ENCODE measurements around the gene PNLIPRP2.

PNLIPRP2 gene

DNA sequence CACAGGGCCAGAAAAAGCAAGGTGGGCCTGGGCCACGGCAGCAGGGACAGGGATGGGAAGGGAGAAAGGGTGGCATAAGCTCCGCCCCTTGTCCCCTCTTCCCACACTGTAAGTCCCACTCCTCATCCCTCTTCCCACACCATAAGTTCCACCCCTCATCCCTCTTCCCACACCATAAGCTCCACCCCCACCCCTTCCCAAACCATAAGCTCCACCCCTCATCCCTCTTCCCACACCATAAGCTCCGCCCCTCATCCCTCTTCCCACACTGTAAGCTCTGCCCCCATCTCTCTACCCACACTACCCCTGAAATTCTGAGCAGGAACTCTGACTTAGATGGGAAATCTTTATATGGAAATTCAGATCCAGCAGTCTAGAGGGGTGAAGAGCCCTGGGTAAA is 65.9 kb downstream of the PNLIPRP2 start:
- no peak for DNase-seq (ENCODE audit: extremely low spot score)
- no peak for TF ChIP-seq FOXK2 (IDR thresholded peaks at IDR 0.05)
- ChIA-PET POLR2A (interaction anchor here (1.0 kb wide), 1 partner anchor 56 kb away, joined by 3 read pairs; the partner anchor contains the start of gene HSPA12A), CTCF (interaction anchor here (1.0 kb wide), 1 partner anchor 101 kb away, joined by 6 read pairs; no protein-coding TSS in a partner anchor)

DNA sequence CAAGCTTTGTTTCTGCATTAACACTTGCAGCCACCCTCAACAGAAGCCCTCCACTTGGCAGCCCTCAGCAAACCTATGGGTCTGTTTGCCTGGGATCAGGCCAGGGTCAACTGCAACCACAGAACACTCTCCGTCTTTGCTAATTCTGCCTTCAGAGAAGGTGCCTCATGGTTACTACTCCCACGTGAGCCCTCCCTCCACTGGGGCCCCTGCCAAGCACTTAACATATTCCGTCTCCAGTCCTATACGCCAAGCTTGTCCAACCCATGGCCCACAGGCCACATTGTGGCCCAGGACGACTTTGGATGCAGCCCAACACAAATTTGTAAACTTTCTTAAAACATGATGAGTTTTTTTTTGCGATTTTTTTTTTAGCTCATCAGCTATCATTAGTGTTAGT is 66.9 kb downstream of the PNLIPRP2 start:
- ChIA-PET CTCF (interaction anchor here (1.0 kb wide), 1 partner anchor 100 kb away, joined by 6 read pairs; no protein-coding TSS in a partner anchor), POLR2A (interaction anchor here (1.0 kb wide), 1 partner anchor 55 kb away, joined by 3 read pairs; the partner anchor contains the start of gene HSPA12A)
- DNase-seq (ENCODE audit: extremely low spot score), result no peak
- TF ChIP-seq L3MBTL2 (conservative IDR thresholded peaks at IDR 0.05) (no peak), NFRKB (IDR thresholded peaks at IDR 0.05) (no peak), FOXM1 (IDR thresholded peaks at IDR 0.05; ENCODE audit: borderline replicate concordance) (no peak), FOXA1 (IDR thresholded peaks at IDR 0.05) (no peak), ARNT (IDR thresholded peaks at IDR 0.05) (no peak), CTBP1 (IDR thresholded peaks at IDR 0.05; ENCODE audit: borderline replicate concordance) (no peak), LEF1 (IDR thresholded peaks at IDR 0.05; ENCODE audit: borderline replicate concordance) (no peak), FOXK2 (IDR thresholded peaks at IDR 0.05) (no peak), SP1 (IDR thresholded peaks at IDR 0.05) (no peak), ZNF384 (IDR thresholded peaks at IDR 0.05) (no peak), SUZ12 (IDR thresholded peaks at IDR 0.05) (no peak), BHLHE40 (IDR thresholded peaks at IDR 0.05; ENCODE audit: borderline replicate concordance) (no peak), TARDBP (IDR thresholded peaks at IDR 0.05) (no peak), ELF4 (IDR thresholded peaks at IDR 0.05) (no peak), HDGF (IDR thresholded peaks at IDR 0.05; ENCODE audit: borderline replicate concordance) (no peak)
- TF ChIP-seq, protein P1, sequence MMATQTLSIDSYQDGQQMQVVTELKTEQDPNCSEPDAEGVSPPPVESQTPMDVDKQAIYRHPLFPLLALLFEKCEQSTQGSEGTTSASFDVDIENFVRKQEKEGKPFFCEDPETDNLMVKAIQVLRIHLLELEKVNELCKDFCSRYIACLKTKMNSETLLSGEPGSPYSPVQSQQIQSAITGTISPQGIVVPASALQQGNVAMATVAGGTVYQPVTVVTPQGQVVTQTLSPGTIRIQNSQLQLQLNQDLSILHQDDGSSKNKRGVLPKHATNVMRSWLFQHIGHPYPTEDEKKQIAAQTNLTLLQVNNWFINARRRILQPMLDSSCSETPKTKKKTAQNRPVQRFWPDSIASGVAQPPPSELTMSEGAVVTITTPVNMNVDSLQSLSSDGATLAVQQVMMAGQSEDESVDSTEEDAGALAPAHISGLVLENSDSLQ (IDR thresholded peaks at IDR 0.05), result no peak

DNA sequence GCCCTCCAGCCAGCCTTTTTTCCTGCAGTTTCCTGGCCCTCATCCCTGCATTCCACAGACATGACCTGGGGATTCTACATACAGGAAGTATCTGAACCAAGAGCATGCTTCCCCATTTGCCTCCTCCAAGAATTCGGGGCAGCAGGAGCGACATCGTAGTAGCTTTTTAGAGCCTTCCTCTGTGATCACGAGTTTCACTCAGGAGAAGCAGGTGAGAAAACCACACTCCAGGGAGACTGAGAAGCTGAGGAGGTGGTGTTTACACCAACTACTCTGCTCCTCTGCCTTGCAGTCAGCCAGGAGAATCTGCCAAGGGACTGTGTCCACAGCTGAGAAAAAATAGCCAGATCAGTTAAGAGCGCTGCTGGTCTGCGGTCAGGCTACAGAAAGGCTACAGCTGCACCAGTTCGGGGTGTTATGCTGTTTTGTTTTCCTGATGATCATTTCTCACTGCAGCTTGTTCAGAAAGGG is 67.5 kb downstream of the PNLIPRP2 start:
- ChIA-PET POLR2A (no interaction called here), CTCF (no interaction called here)
- no peak for TF ChIP-seq TARDBP (IDR thresholded peaks at IDR 0.05)
- DNase-seq (ENCODE audit: extremely low spot score), result no peak

DNA sequence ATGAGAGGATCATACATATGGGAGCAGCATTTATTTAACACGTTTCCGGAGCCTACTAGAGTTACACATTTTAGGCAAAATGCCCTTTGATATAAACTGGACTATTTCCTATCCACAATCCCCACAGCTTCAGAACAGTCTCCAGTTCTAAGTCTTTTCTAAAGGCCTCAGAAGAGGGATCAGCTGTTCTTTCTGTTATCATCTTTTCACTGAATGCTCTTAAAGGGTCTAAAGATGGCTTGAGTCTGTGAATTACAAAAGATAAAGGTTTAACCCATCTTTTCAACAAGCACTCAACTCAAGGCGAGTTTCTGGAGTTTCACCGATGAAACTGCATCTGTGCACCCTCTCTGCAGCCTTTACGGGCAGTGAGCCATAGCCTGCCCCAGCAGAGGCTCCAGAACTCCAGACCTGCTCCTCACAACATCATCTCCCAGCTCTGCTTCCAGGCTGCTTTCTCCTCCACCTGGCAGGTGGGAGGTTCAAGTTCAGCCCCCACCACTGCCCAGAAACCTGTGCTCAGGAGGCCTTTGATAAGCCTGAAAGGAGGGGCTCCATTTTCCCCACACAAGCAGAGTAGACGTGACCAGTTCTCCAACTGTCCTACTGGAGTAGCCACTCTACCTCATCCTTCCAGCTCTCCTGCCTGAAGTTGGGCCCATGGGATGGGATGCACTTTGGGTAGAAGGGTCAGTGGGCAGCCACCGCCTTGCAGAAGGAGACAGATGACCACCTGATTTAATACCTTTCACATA is 68.2 kb downstream of the PNLIPRP2 start:
- POLR2A ChIA-PET, result no interaction called here
- DNase-seq (ENCODE audit: extremely low spot score), result no peak
- TF ChIP-seq L3MBTL2 (conservative IDR thresholded peaks at IDR 0.05) (no peak), HDGF (IDR thresholded peaks at IDR 0.05; ENCODE audit: borderline replicate concordance) (no peak), BHLHE40 (IDR thresholded peaks at IDR 0.05; ENCODE audit: borderline replicate concordance) (no peak), FOXK2 (IDR thresholded peaks at IDR 0.05) (no peak), FOXA1 (IDR thresholded peaks at IDR 0.05) (no peak), ARNT (IDR thresholded peaks at IDR 0.05) (no peak), NFRKB (IDR thresholded peaks at IDR 0.05) (no peak), ZNF384 (IDR thresholded peaks at IDR 0.05) (no peak), SP1 (IDR thresholded peaks at IDR 0.05) (no peak), SUZ12 (IDR thresholded peaks at IDR 0.05) (no peak), TARDBP (IDR thresholded peaks at IDR 0.05) (no peak), FOXM1 (IDR thresholded peaks at IDR 0.05; ENCODE audit: borderline replicate concordance) (no peak), LEF1 (IDR thresholded peaks at IDR 0.05; ENCODE audit: borderline replicate concordance) (no peak), CTBP1 (IDR thresholded peaks at IDR 0.05; ENCODE audit: borderline replicate concordance) (no peak), ELF4 (IDR thresholded peaks at IDR 0.05) (no peak)
- TF ChIP-seq, protein P1 (IDR thresholded peaks at IDR 0.05), result no peak
- CTCF ChIA-PET, result interaction anchor here (0.8 kb wide), 1 partner anchor 99 kb away, joined by 3 read pairs; no protein-coding TSS in a partner anchor

DNA sequence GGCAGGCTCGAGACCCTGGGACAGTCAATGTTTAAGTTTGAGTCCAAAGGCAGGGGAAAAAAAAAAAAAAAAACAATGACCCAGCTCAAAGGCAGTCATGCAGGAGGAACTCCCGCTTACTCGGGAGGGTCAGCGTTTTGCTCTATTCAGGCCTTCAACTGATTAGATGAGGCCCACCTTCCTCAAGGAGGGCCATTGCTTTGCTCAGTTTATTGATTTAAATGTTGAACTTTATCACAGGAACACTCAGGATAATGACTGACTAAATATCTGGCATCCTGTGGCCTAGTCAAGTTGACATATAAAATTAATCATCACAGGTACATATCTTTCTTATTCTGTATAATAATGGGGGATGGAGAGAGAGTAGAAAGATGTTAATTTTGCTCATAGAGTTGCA is 69.0 kb downstream of the PNLIPRP2 start:
- TF ChIP-seq TARDBP (IDR thresholded peaks at IDR 0.05) (no peak), HDGF (IDR thresholded peaks at IDR 0.05; ENCODE audit: borderline replicate concordance) (no peak), L3MBTL2 (conservative IDR thresholded peaks at IDR 0.05) (no peak), ZNF384 (IDR thresholded peaks at IDR 0.05) (no peak), SP1 (IDR thresholded peaks at IDR 0.05) (no peak), FOXK2 (IDR thresholded peaks at IDR 0.05) (no peak), ELF4 (IDR thresholded peaks at IDR 0.05) (no peak)
- ChIA-PET CTCF (interaction anchor here (0.8 kb wide), 1 partner anchor 99 kb away, joined by 3 read pairs; no protein-coding TSS in a partner anchor), POLR2A (no interaction called here)
- DNase-seq (ENCODE audit: extremely low spot score), result no peak

DNA sequence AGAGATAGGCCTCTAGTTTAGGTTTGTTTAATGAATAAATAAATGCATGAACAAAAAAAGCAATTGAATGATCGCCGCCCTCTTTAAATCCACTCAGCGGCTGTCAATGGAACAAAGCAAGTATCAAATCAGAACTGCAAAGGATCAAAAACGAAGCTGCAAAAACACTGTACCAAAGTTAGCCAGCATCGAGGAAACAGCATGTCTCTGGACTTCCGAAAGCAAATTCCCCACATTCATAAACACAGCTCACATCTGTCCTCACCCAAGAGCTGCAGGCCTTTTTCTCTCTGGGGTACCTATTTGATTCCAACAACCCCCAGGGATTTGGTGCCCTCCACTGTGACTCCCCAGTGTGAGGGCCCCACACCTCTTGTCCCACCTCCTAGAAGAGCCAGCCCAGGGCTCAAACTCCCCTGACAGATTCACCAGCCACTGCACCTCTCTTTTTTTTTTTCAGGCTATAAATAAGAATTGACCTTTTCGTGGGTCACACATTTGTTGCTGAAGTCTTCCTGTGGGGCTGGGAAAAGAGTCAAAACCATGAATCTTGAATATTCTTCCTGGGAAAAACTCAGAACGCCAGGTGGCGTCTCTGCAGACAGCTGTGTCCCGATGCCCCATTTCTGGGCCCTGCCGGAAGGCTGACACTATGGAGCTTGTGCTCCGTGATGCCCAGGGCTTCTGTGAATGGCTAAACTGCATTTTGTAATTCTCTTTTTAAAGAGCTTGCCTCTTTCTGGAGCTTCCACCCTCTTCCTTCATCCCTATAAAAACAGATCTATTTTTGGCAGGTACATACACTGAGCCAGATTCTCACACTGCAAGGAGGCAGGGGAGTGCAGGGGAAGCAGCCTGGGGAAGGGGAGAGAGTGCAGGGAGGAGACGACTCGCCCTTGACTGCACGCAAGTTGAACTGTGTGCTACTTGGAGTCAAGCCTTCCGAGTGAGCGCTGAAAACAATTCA is 69.9 kb downstream of the PNLIPRP2 start:
- DNase-seq (ENCODE audit: extremely low spot score), result no peak
- ChIA-PET CTCF (interaction anchor here (0.7 kb wide), 1 partner anchor 99 kb away, joined by 3 read pairs; no protein-coding TSS in a partner anchor), POLR2A (no interaction called here)
- no peak for TF ChIP-seq ELF4 (IDR thresholded peaks at IDR 0.05)
- no peak for TF ChIP-seq ZNF384 (IDR thresholded peaks at IDR 0.05)
- no peak for TF ChIP-seq L3MBTL2 (conservative IDR thresholded peaks at IDR 0.05)
- no peak for TF ChIP-seq FOXM1 (IDR thresholded peaks at IDR 0.05; ENCODE audit: borderline replicate concordance)
- no peak for TF ChIP-seq HDGF (IDR thresholded peaks at IDR 0.05; ENCODE audit: borderline replicate concordance)
- TF ChIP-seq SP1 (IDR thresholded peaks at IDR 0.05), result no peak
- no peak for TF ChIP-seq BHLHE40 (IDR thresholded peaks at IDR 0.05; ENCODE audit: borderline replicate concordance)
- no peak for TF ChIP-seq ARNT (IDR thresholded peaks at IDR 0.05)
- TF ChIP-seq SUZ12 (IDR thresholded peaks at IDR 0.05), result no peak
- no peak for TF ChIP-seq LEF1 (IDR thresholded peaks at IDR 0.05; ENCODE audit: borderline replicate concordance)
- TF ChIP-seq FOXA1 (IDR thresholded peaks at IDR 0.05), result no peak
- TF ChIP-seq TARDBP (IDR thresholded peaks at IDR 0.05), result no peak
- no peak for TF ChIP-seq NFRKB (IDR thresholded peaks at IDR 0.05)
